ENCODE measurements around the gene PREX1. TPM values are rescaled to one million over a fixed set of nuclear protein-coding genes. Genes with fewer than 3 reads are reported as not detected.

The PREX1 gene
- total and polyA plus RNA-seq, 2 donors from 2014 or later = 8.5 to 38.2 TPM

- Histone ChIP-seq H3K36me3 (ENCODE audit: control insufficient read depth in 2 of 3, insufficient read depth in 3 of 3, low read length in 3 of 3) (no peaks in the 10 kb centered on the region), H3K27me3 (ENCODE audit: control insufficient read depth, insufficient read depth, low read length) (no peaks in the 10 kb centered on the region), H3K4me1 (ENCODE audit: control insufficient read depth in 2 of 3, insufficient read depth in 2 of 3, low read depth in 1 of 3, low read length in 3 of 3) (peaks cover 0 to 8% (median 0%) of the 10 kb centered on the region in 3 donors), H3K4me3 (ENCODE audit: low read length in 3 of 3) (peak overlapping the region in 2 of 3 donors; percentile 10 to 17), H3K27ac (ENCODE audit: low read depth in 2 of 2, low read length in 2 of 2) (no peak overlapping the region), H3K9me3 (ENCODE audit: control insufficient read depth in 2 of 3, insufficient read depth in 1 of 3, low read length in 3 of 3) (no peaks in the 10 kb centered on the region), H3K9ac (ENCODE audit: low read length in 3 of 3) (peak overlapping the region in 1 of 3 donors; percentile 3)
- TF ChIP-seq, protein P1, sequence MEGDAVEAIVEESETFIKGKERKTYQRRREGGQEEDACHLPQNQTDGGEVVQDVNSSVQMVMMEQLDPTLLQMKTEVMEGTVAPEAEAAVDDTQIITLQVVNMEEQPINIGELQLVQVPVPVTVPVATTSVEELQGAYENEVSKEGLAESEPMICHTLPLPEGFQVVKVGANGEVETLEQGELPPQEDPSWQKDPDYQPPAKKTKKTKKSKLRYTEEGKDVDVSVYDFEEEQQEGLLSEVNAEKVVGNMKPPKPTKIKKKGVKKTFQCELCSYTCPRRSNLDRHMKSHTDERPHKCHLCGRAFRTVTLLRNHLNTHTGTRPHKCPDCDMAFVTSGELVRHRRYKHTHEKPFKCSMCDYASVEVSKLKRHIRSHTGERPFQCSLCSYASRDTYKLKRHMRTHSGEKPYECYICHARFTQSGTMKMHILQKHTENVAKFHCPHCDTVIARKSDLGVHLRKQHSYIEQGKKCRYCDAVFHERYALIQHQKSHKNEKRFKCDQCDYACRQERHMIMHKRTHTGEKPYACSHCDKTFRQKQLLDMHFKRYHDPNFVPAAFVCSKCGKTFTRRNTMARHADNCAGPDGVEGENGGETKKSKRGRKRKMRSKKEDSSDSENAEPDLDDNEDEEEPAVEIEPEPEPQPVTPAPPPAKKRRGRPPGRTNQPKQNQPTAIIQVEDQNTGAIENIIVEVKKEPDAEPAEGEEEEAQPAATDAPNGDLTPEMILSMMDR (IDR thresholded peaks at IDR 0.05; ENCODE audit: borderline replicate concordance, extremely low read depth, insufficient read depth) = no peak
- intact Hi-C loops (cut with DNase I) = no loop called here
- FAIRE-seq (no peak), DNase-seq (no peak)
These were observed 2.3 kb downstream of the PREX1 start for GRCh38 chr20:48825566-48825920.

DNA sequence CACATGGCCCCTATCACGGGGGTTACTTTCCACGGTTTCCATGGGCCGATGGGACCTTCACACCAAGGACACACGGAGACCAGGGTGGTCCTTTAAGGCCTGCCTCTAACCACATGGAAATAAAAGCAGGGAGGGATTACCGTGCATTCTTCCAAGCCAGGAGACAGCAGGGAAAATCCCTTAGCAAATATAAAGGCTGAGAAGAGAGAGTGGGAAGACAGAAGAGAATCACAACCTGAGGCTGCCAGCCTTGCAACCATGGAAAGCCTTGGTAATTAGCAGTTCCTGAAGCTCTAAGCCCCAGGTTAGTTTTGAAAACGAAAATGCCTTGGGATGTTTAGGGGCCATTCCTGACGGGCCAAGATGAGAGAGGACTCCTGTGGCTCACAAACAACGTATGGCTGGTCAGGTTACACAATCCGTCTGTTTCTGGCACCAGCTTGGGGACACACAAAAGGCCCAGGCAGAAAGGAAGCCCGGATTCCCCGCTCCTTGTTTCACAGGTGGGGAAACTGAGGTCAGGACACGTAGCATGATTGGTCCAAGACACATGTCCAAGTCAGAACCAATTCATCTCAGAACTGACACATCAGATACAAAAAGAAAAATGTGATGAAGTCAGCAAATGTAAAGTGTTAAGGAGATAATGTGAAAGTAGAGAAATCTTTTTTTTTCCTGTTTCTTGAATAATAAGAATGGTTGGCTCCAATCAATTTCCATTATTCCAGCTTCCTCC lies 2.8 kb downstream of the PREX1 start:
- DNase-seq = no peak
- no peak overlapping the region for H3K9ac ChIP-seq (ENCODE audit: low read length in 3 of 3)
- H3K4me1 ChIP-seq (ENCODE audit: control insufficient read depth in 2 of 3, insufficient read depth in 2 of 3, low read depth in 1 of 3, low read length in 3 of 3) = peaks cover 0 to 8% (median 0%) of the 10 kb centered on the region in 3 donors
- no peak overlapping the region for H3K27ac ChIP-seq (ENCODE audit: low read depth in 2 of 2, low read length in 2 of 2)
- TF ChIP-seq, protein P1 (IDR thresholded peaks at IDR 0.05; ENCODE audit: borderline replicate concordance, extremely low read depth, insufficient read depth) = no peak
- H3K27me3 ChIP-seq (ENCODE audit: control insufficient read depth, insufficient read depth, low read length) = no peaks in the 10 kb centered on the region
- no peaks in the 10 kb centered on the region for H3K36me3 ChIP-seq (ENCODE audit: control insufficient read depth in 2 of 3, insufficient read depth in 3 of 3, low read length in 3 of 3)
- intact Hi-C loops (cut with DNase I) = no loop called here
- no peaks in the 10 kb centered on the region for H3K9me3 ChIP-seq (ENCODE audit: control insufficient read depth in 2 of 3, insufficient read depth in 1 of 3, low read length in 3 of 3)
- FAIRE-seq = no peak
- peak overlapping the region in 2 of 3 donors; percentile 10 to 17 for H3K4me3 ChIP-seq (ENCODE audit: low read length in 3 of 3)

GRCh38 chr20:48823960-48824498 lies 3.8 kb downstream of the PREX1 start:
- Histone ChIP-seq H3K9ac (ENCODE audit: low read length in 3 of 3) (no peak overlapping the region), H3K4me3 (ENCODE audit: low read length in 3 of 3) (no peak overlapping the region), H3K9me3 (ENCODE audit: control insufficient read depth in 2 of 3, insufficient read depth in 1 of 3, low read length in 3 of 3) (no peaks in the 10 kb centered on the region)

More at GRCh38 chr20:48823960-48824498, 3.8 kb downstream of the PREX1 start:
- Histone ChIP-seq H3K4me1 (ENCODE audit: control insufficient read depth in 2 of 3, insufficient read depth in 2 of 3, low read depth in 1 of 3, low read length in 3 of 3) (peaks cover 0 to 13% (median 0%) of the 10 kb centered on the region in 3 donors), H3K27ac (ENCODE audit: low read depth in 2 of 2, low read length in 2 of 2) (no peak overlapping the region), H3K27me3 (ENCODE audit: control insufficient read depth, insufficient read depth, low read length) (no peaks in the 10 kb centered on the region), H3K36me3 (ENCODE audit: control insufficient read depth in 2 of 3, insufficient read depth in 3 of 3, low read length in 3 of 3) (no peaks in the 10 kb centered on the region)
- FAIRE-seq = no peak
- TF ChIP-seq, protein P1 (IDR thresholded peaks at IDR 0.05; ENCODE audit: borderline replicate concordance, extremely low read depth, insufficient read depth) = no peak
- no peak for DNase-seq
- intact Hi-C loops (cut with DNase I) = no loop called here

Measured in kidney (tissue), 14 donors.